NB4 (cell line): ENCODE results near the gene PRPF6.

Experiments
- DNase-seq: peaks from one replicate; pipeline ENCODE4 v3.0.0; 2010; ENCODE audit warnings: low read depth
- H3K4me3 ChIP-seq: one replicate; pipeline ENCODE4 v1.5.1; 2011; ENCODE audit warnings: mild to moderate bottlenecking, low read depth, low read length, moderate library complexity
- MAX ChIP-seq: IDR thresholded peaks from 2 replicates; pipeline ENCODE4 v1.6.1; 2011; ENCODE audit warnings: low read depth, low read length
- MYC ChIP-seq: IDR thresholded peaks from 2 replicates; pipeline ENCODE4 v1.6.1; 2011; ENCODE audit warnings: low read depth, low read length
- POLR2A ChIP-seq: IDR thresholded peaks from 2 replicates; pipeline ENCODE4 v1.6.1; 2011; ENCODE audit warnings: mild to moderate bottlenecking; ENCODE audit not compliant: insufficient read length; ENCODE audit errors: extremely low read depth
- TF ChIP-seq, protein P1 (sequence below): IDR thresholded peaks from one replicate; pipeline ENCODE4 v1.5.1; 2012; ENCODE audit warnings: low read depth, low read length

PRPF6 gene

GRCh38 chr20:64038565-64039292 lies 57.8 kb downstream of the PRPF6 start:
- peak; percentile 89 for DNase-seq
- TF ChIP-seq MYC = peak; percentile 59; the same call in 1 of the 2 replicates
- TF ChIP-seq, protein P1, sequence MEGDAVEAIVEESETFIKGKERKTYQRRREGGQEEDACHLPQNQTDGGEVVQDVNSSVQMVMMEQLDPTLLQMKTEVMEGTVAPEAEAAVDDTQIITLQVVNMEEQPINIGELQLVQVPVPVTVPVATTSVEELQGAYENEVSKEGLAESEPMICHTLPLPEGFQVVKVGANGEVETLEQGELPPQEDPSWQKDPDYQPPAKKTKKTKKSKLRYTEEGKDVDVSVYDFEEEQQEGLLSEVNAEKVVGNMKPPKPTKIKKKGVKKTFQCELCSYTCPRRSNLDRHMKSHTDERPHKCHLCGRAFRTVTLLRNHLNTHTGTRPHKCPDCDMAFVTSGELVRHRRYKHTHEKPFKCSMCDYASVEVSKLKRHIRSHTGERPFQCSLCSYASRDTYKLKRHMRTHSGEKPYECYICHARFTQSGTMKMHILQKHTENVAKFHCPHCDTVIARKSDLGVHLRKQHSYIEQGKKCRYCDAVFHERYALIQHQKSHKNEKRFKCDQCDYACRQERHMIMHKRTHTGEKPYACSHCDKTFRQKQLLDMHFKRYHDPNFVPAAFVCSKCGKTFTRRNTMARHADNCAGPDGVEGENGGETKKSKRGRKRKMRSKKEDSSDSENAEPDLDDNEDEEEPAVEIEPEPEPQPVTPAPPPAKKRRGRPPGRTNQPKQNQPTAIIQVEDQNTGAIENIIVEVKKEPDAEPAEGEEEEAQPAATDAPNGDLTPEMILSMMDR = peak; percentile 62
- TF ChIP-seq MAX = peak; percentile 79
- TF ChIP-seq POLR2A = peak; percentile 31

GRCh38 chr20:64039293-64040160 lies 58.6 kb downstream of the PRPF6 start:
- no peak for DNase-seq
- peak overlapping the region; percentile 25 for H3K4me3 ChIP-seq
- TF ChIP-seq MYC (no peak; the same call in 1 of the 2 replicates), POLR2A (no peak), MAX (no peak)
- TF ChIP-seq, protein P1 = no peak

More at GRCh38 chr20:64038565-64039292, 57.8 kb downstream of the PRPF6 start:
- peak overlapping the region; percentile 28 for H3K4me3 ChIP-seq

- peak; percentile 69 for TF ChIP-seq MAX
- no peak for TF ChIP-seq POLR2A
- TF ChIP-seq, protein P1 = no peak
- H3K4me3 ChIP-seq = no peak overlapping the region
- no peak for DNase-seq
Observed at GRCh38 chr20:64040231-64041039, 59.5 kb downstream of the PRPF6 start.

DNA sequence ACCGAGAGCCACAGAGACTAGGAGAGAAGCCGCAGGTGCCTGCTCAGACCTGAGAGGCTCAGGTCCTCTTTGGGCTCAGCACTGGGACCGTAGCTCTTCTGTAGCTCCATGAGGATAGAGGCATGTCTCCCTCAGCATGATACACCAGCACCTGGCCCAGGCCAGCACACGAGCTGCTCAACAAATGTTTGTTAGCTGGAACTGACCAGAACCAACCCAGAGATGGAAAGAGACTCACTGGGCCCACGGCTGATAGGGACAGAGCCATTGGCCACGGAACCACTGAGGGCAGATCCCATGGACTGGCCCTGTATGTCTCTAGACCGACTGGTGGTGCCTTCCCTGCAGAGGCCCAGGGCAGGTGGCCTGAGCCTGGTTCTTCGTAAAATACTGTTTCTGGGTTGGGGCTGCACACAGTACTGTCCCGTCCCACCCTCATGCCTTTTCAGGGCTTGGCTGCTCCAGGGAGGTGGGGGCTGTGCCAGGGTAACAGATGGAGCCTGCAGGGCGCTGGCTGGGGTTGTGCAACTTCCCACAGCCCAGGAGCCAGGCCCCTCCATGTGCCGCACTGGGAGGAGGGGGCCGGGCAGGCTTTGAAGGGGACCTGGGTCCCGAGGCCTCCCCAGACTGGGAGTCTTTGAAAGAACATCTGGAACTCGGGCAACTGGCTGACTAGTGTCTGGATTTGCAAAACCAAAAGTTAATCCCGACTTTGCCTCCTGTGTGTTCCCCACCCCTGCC lies 60.3 kb downstream of the PRPF6 start:
- H3K4me3 ChIP-seq = no peak overlapping the region
- peak; percentile 90 for DNase-seq
- peak; percentile 91 for TF ChIP-seq MAX
- TF ChIP-seq POLR2A = no peak
- TF ChIP-seq, protein P1 = no peak
- TF ChIP-seq MYC = peak; percentile 97

DNA sequence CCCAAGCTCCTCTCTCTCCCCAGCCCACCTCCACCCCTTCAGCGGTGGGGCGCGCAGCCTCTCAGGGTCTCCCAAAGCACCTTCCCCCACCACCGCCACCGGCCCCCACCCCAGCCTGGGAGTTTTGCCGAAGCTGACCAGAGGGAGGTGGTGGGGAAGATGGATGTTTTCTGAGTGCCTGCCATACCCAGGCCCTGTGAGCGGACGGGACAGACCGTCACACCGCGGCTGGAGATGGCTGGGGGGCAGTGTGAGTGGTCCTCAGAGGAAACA lies 60.8 kb downstream of the PRPF6 start:
- no peak for DNase-seq
- TF ChIP-seq MAX (no peak), MYC (no peak), POLR2A (no peak)
- TF ChIP-seq, protein P1 = no peak
- peak overlapping the region; percentile 25 for H3K4me3 ChIP-seq
